ENCODE data around the gene MFSD1. TPM values are rescaled to one million over a fixed set of nuclear protein-coding genes. Genes with fewer than 3 reads are reported as not detected.

MFSD1 gene
- total RNA-seq, 1 experiment from 2014 or later = 50.7 TPM

- Histone ChIP-seq H3K27ac (ENCODE audit: low read length) (peak overlapping the region; percentile 51; the same call in 1 of the 2 replicates), H3K9me3 (ENCODE audit: control insufficient read depth, insufficient read depth, low read depth, low read length) (no peaks in the 10 kb centered on the region), H3K4me1 (ENCODE audit: control insufficient read depth, insufficient read depth, low read length) (peaks cover 5% of the 10 kb centered on the region; the same call in 1 of the 2 replicates), H3K36me3 (ENCODE audit: control insufficient read depth, insufficient read depth, low read length) (no peaks in the 10 kb centered on the region), H3K4me3 (ENCODE audit: low read depth in 2 of 2, low read length in 2 of 2) (no peak overlapping the region), H3K27me3 (ENCODE audit: control insufficient read depth, insufficient read depth, low read length) (no peaks in the 10 kb centered on the region)
- ChIA-PET POLR2A (no interaction called here), CTCF (no interaction called here)
- intact Hi-C loops (cut with micrococcal nuclease; ENCODE audit: unreplicated experiment) = no loop called here
- in situ Hi-C loops (cut with HindIII; ENCODE audit: low pct_unique_long_range_greater_than_20kb, low sequenced_read_pairs) = no loop called here
- no TSS peak for BruUV-seq (replicated peaks)
- ATAC-seq (no peak), DNase-seq (ENCODE audit: low read depth, low spot score) (no peak)
- TF ChIP-seq TCF7L2 (IDR thresholded peaks at IDR 0.05; ENCODE audit: low read depth, low read length) = no peak
- TF ChIP-seq SIN3A (IDR thresholded peaks at IDR 0.05; ENCODE audit: borderline replicate concordance, insufficient read depth, low read depth, low read length) = no peak
- no peak for TF ChIP-seq POLR2AphosphoS5 (IDR thresholded peaks at IDR 0.05; ENCODE audit: low read depth, low read length)
- no peak for TF ChIP-seq CTCF (IDR thresholded peaks at IDR 0.05)
- no peak for TF ChIP-seq REST (IDR thresholded peaks at IDR 0.05; ENCODE audit: insufficient read depth in 1 of 2, low read depth in 2 of 2, low read length in 1 of 2)
Measured at GRCh38 chr3:158775426-158776410, 26.1 kb upstream of the MFSD1 start.

- intact Hi-C loops (cut with micrococcal nuclease; ENCODE audit: unreplicated experiment) (no loop called here), in situ Hi-C loops (cut with HindIII; ENCODE audit: low pct_unique_long_range_greater_than_20kb, low sequenced_read_pairs) (no loop called here)
- Histone ChIP-seq H3K9me3 (ENCODE audit: control insufficient read depth, insufficient read depth, low read depth, low read length) (no peaks in the 10 kb centered on the region), H3K36me3 (ENCODE audit: control insufficient read depth, insufficient read depth, low read length) (no peaks in the 10 kb centered on the region), H3K4me1 (ENCODE audit: control insufficient read depth, insufficient read depth, low read length) (peaks cover 3% of the 10 kb centered on the region; the same call in 1 of the 2 replicates), H3K27ac (ENCODE audit: low read length) (peak overlapping the region; percentile 51; the same call in 1 of the 2 replicates), H3K4me3 (ENCODE audit: low read depth in 2 of 2, low read length in 2 of 2) (no peak overlapping the region), H3K27me3 (ENCODE audit: control insufficient read depth, insufficient read depth, low read length) (no peaks in the 10 kb centered on the region)
- ChIA-PET CTCF (no interaction called here), POLR2A (no interaction called here)
- TF ChIP-seq REST (IDR thresholded peaks at IDR 0.05; ENCODE audit: insufficient read depth in 1 of 2, low read depth in 2 of 2, low read length in 1 of 2) (no peak), POLR2AphosphoS5 (IDR thresholded peaks at IDR 0.05; ENCODE audit: low read depth, low read length) (no peak), TCF7L2 (IDR thresholded peaks at IDR 0.05; ENCODE audit: low read depth, low read length) (no peak)
- no peak for DNase-seq (ENCODE audit: low read depth, low spot score)
- BruUV-seq (replicated peaks) = no TSS peak
- 0 out of 2 replicates have a peak, but pooled peaks have one; percentile 22 for ATAC-seq
Measured at GRCh38 chr3:158776531-158776930, 25.3 kb upstream of the MFSD1 start.

All from Panc1 (cell line).